GM12875 (cell line): Measurements from ENCODE around the gene MC3R.
A peak's percentile ranks its signal among the peaks of the same experiment; 100 is the strongest.

Experiments
- H3K4me3 ChIP-seq: one replicate; pipeline ENCODE4 v1.5.1; 2011; ENCODE audit warnings: low read depth, low read length, control low read depth
- CTCF ChIP-seq: IDR thresholded peaks from 2 replicates; pipeline ENCODE4 v1.5.1; 2011; ENCODE audit warnings: low read depth, mild to moderate bottlenecking, control low read depth, inconsistent platforms, low read length, moderate library complexity, borderline replicate concordance; ENCODE audit not compliant: insufficient read depth

Gene MC3R

GRCh38 chr20:56249244-56249955 lies 868 bp downstream of the MC3R start:
- no peak overlapping the region for H3K4me3 ChIP-seq
- TF ChIP-seq CTCF = peak; percentile 72

GRCh38 chr20:56249956-56250355 lies 1.4 kb downstream of the MC3R start:
- no peak for TF ChIP-seq CTCF
- no peak overlapping the region for H3K4me3 ChIP-seq

DNA sequence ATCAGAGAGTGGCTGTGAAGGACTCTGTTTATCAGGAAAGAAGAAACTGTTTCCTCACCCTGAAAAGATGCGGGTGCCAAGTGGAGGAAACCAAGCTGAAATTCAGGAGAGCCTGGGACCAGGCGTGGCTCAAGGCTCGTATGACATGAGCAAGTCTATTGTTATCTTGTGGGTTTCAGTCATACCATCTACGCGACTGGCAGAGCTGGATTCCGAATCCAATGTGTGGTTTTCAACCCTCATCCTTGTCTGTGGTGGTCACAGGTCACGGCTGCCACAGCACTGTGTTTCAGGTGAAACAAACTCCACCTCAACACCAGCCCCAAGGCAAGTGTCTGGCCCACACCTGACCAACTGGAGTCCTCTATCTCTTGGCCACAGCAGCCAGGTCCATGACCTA lies 9.1 kb downstream of the MC3R start:
- H3K4me3 ChIP-seq = no peak overlapping the region
- no peak for TF ChIP-seq CTCF

- H3K4me3 ChIP-seq = no peak overlapping the region
- TF ChIP-seq CTCF = no peak
Observed at GRCh38 chr20:56259948-56260347, 11.4 kb downstream of the MC3R start.

DNA sequence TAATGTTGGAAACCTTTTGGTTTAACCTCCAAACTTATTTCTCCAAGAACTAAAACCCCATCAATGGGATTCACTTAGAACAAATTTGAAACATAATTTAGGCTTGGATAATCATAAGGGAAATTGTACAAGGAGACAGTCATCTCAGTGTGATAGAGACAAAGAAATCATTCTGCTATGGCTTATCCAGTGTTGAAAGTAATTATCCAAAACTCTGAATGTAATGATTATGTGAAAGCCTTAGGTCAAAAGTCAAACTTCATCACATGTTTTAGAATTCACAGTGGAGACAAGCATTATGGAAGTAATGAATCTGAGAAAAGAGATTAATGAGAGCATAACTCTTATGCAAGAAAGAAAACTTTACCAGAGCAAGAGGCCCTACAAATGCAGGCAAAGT lies 20.0 kb downstream of the MC3R start:
- H3K4me3 ChIP-seq = no peak overlapping the region
- no peak for TF ChIP-seq CTCF

- H3K4me3 ChIP-seq = no peak overlapping the region
- no peak for TF ChIP-seq CTCF
Observed at GRCh38 chr20:56271974-56272373, 23.4 kb downstream of the MC3R start.

DNA sequence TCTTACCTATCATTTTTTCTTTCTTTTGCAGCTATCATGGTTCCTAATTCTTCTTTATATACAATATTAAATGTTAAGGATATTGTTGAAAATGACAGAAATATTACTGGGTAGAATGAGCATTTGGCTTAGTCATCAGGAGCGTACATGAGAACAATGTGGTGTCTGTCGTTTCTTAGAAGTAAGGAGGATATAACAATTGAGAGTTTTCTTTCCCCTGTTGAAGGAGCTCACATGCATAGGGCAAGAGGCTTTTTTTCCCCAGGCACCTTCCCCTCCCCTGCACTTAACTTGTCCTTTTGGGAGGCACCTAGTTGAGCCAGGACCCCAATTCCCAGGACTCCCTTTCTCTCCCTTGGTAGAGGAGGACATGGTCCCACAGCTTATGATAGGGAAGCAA lies 25.0 kb downstream of the MC3R start:
- no peak for TF ChIP-seq CTCF

More for the DNA sequence above, 25.0 kb downstream of the MC3R start:
- H3K4me3 ChIP-seq = no peak overlapping the region
